ENCODE results near the gene SNF8.

Gene SNF8

GRCh38 chr17:48883171-48883570, 61.5 kb downstream of the SNF8 start:
- DNase-seq: no peak

GRCh38 chr17:48882272-48882671, 62.4 kb downstream of the SNF8 start:
- DNase-seq: no peak
